IMR-90 (cell line): ENCODE data around the gene OLFML1. TPM values are rescaled to one million over a fixed set of nuclear protein-coding genes. Genes with fewer than 3 reads are reported as not detected.
"Not testable (repeated sequence)": the region's sequence is repeated elsewhere in the genome, so short reads cannot be mapped to it uniquely, and the experiment has no call there.

Experiments
- ATAC-seq: fragments of 200-7000 bp; cut with Tn5 transposase; 2 replicates; pipeline ENCODE4 v1.9.1; 2020; ENCODE audit warnings: low read depth, mild to moderate bottlenecking, moderate library complexity
- BruUV-seq: library from RNA; stranded (reverse); fragments of 400-500 nt; replicated peaks from 2 replicates; lab custom pipeline; 2021; lab: Mats Ljungman, UMichigan
- CTCF ChIA-PET: fragments of 300-600 bp; formaldehyde crosslinking; extraction: SDS; loops from one replicate; lab custom pipeline; 2021; ENCODE audit warnings: antibody characterized with exemption; lab: Yijun Ruan, JAX
- POLR2A ChIA-PET: fragments of 300-600 bp; sonication (Branson Sonifier 250); formaldehyde crosslinking; loops from one replicate; lab custom pipeline; 2022; ENCODE audit warnings: antibody characterized with exemption; ENCODE audit not compliant: unreplicated experiment; lab: Charles Lee
- DNase-seq: peaks from one replicate; pipeline ENCODE4 v3.0.0; 2013
- H2AFZ ChIP-seq: replicated peaks from 2 replicates; pipeline ENCODE3; 2013; ENCODE audit warnings: low read length, mild to moderate bottlenecking; ENCODE audit not compliant: poor library complexity
- H2AK5ac ChIP-seq: 2 replicates; pipeline ENCODE4 v1.6.1; 2013; ENCODE audit warnings: low read depth, low read length, inconsistent platforms
- H2AK9ac ChIP-seq: replicated peaks from 2 replicates; pipeline ENCODE3; 2013; ENCODE audit warnings: mild to moderate bottlenecking, low read depth, low read length, moderate library complexity; ENCODE audit not compliant: poor library complexity
- H2BK120ac ChIP-seq: 2 replicates; pipeline ENCODE4 v1.6.1; 2013; ENCODE audit warnings: low read depth, low read length, inconsistent platforms
- H2BK15ac ChIP-seq: 3 replicates; pipeline ENCODE4 v1.6.1; 2013; ENCODE audit warnings: low read depth, low read length, inconsistent platforms
- H2BK20ac ChIP-seq: 2 replicates; pipeline ENCODE4 v1.6.1; 2013; ENCODE audit warnings: low read depth, mild to moderate bottlenecking, inconsistent platforms, low read length, moderate library complexity
- H2BK5ac ChIP-seq: 2 replicates; pipeline ENCODE4 v1.6.1; 2013; ENCODE audit warnings: mild to moderate bottlenecking, low read depth, low read length, inconsistent platforms; ENCODE audit not compliant: poor library complexity, severe bottlenecking
- H3K14ac ChIP-seq: replicated peaks from 2 replicates; pipeline ENCODE4 v1.6.1; 2013; ENCODE audit warnings: low read depth, low read length, inconsistent platforms
- H3K18ac ChIP-seq: 2 replicates; pipeline ENCODE4 v1.6.1; 2013; ENCODE audit warnings: low read depth, low read length, control low read depth
- H3K23ac ChIP-seq: 2 replicates; pipeline ENCODE4 v1.6.1; 2013; ENCODE audit warnings: low read depth, low read length, inconsistent platforms
- H3K27ac ChIP-seq: 2 replicates; pipeline ENCODE4 v1.5.1; 2013; ENCODE audit warnings: mild to moderate bottlenecking, control low read depth, low read length; ENCODE audit not compliant: insufficient read depth
- H3K27me3 ChIP-seq: 2 replicates; pipeline ENCODE4 v1.6.1; 2013; ENCODE audit warnings: low read length; ENCODE audit not compliant: control insufficient read depth, insufficient read depth
- H3K36me3 ChIP-seq: 2 replicates; pipeline ENCODE4 v1.6.1; 2013; ENCODE audit warnings: low read length, mixed read lengths; ENCODE audit not compliant: control insufficient read depth, insufficient read depth
- H3K4ac ChIP-seq: 2 replicates; pipeline ENCODE4 v1.6.1; 2013; ENCODE audit warnings: low read depth, low read length, inconsistent platforms
- H3K4me1 ChIP-seq: 2 replicates; pipeline ENCODE4 v1.6.1; 2013; ENCODE audit warnings: low read length, mixed read lengths; ENCODE audit not compliant: control insufficient read depth, insufficient read depth
- H3K4me2 ChIP-seq: 2 replicates; pipeline ENCODE4 v1.6.1; 2013; ENCODE audit warnings: low read depth, mild to moderate bottlenecking, control low read depth, low read length, moderate library complexity
- H3K4me3 ChIP-seq: 2 replicates; pipeline ENCODE4 v1.5.1; 2013; ENCODE audit warnings: low read depth, mild to moderate bottlenecking, control low read depth, low read length, moderate library complexity; ENCODE audit not compliant: insufficient read depth
- H3K56ac ChIP-seq: 2 replicates; pipeline ENCODE4 v1.6.1; 2013; ENCODE audit warnings: low read length, inconsistent platforms; ENCODE audit not compliant: insufficient read depth; ENCODE audit errors: extremely low read depth
- H3K79me1 ChIP-seq, 2 experiments: 2 replicates each; pipeline ENCODE4 v1.6.1; 2013; ENCODE audit warnings: low read length in 2 of 2, inconsistent platforms in 1 of 2, low read depth in 1 of 2
- H3K9ac ChIP-seq: 2 replicates; pipeline ENCODE4 v1.6.1; 2013; ENCODE audit warnings: low read depth, low read length, control low read depth
- H3K9me1 ChIP-seq: 2 replicates; pipeline ENCODE4 v1.6.1; 2013; ENCODE audit warnings: low read length, inconsistent platforms; ENCODE audit not compliant: insufficient read depth
- H3K9me3 ChIP-seq: 2 replicates; pipeline ENCODE4 v1.6.1; 2013; ENCODE audit warnings: low read length; ENCODE audit not compliant: control insufficient read depth, insufficient read depth
- H4K20me1 ChIP-seq: 2 replicates; pipeline ENCODE4 v1.6.1; 2013; ENCODE audit warnings: low read length, inconsistent platforms; ENCODE audit not compliant: insufficient read depth
- H4K5ac ChIP-seq: 2 replicates; pipeline ENCODE4 v1.6.1; 2013; ENCODE audit warnings: mild to moderate bottlenecking, low read depth, low read length, control low read depth
- H4K8ac ChIP-seq, 2 experiments: 2 replicates each; pipeline ENCODE4 v1.6.1; 2013; ENCODE audit warnings: low read depth in 2 of 2, low read length in 2 of 2, control low read depth in 1 of 2, inconsistent platforms in 1 of 2
- H4K91ac ChIP-seq: 2 replicates; pipeline ENCODE4 v1.6.1; 2013; ENCODE audit warnings: low read depth, low read length, inconsistent platforms; ENCODE audit not compliant: insufficient read depth
- CEBPB ChIP-seq: IDR thresholded peaks from 2 replicates; pipeline ENCODE4 v1.6.1; 2012; ENCODE audit warnings: low read depth, low read length, improper control_type of control experiment
- FOS ChIP-seq: fragments of 150-350 bp; IDR thresholded peaks from 2 replicates; pipeline ENCODE4 v1.6.1; 2016; ENCODE audit warnings: low read depth, low read length
- RCOR1 ChIP-seq: IDR thresholded peaks from 2 replicates; pipeline ENCODE4 v1.6.1; 2012; ENCODE audit warnings: mild to moderate bottlenecking, low read length, improper control_type of control experiment; ENCODE audit not compliant: insufficient replicate concordance
- WGBS, 2 experiments: methylation state at CpG; one replicate each; pipeline versions ENCODE4 v1.1.5 to v1.1.7; 2013; ENCODE audit warnings: missing lambda C conversion rate in 2 of 2; ENCODE audit not compliant: insufficient read length in 1 of 2; ENCODE audit errors: extremely low coverage in 2 of 2; 5-methylcytosine and 5-hydroxymethylcytosine counted together
- dilution Hi-C: fragments of 300-500 bp; cut with HindIII; formaldehyde crosslinking; loops from one replicate; pipeline ENCODE4 v1.14.3; 2018; ENCODE audit warnings: low sequenced_read_pairs; ENCODE audit not compliant: unreplicated experiment
- in situ Hi-C: fragments of 300-500 bp; cut with MboI; formaldehyde crosslinking; loops from 3 replicates; pipeline ENCODE4 v1.14.3; 2019; ENCODE audit warnings: low sequenced_read_pairs, inconsistent platforms, mixed read lengths
- intact Hi-C: fragments of 100-400 bp; cut with micrococcal nuclease; formaldehyde crosslinking; loops from 2 replicates; pipeline ENCODE4 v1.10.0; 2022
- polyA plus RNA-seq, 3 experiments: library from polyadenylated mRNA; depleted of rRNA; stranded (reverse); fragments of >200 nt; gene quantifications; 2 replicates each; pipeline ENCODE4 v1.2.3, GENCODE V29; 2012; ENCODE audit warnings: low replicate concordance in 1 of 3
- total RNA-seq: library from RNA; depleted of rRNA; stranded (reverse); fragments of >200 nt; gene quantifications from 2 replicates; pipeline ENCODE4 v1.2.3, GENCODE V29; 2012

The OLFML1 gene
- total and polyA plus RNA-seq, 2 of the 4 experiments (the other 2 are of a cell fraction) = 0.10 to 0.18 TPM

DNA sequence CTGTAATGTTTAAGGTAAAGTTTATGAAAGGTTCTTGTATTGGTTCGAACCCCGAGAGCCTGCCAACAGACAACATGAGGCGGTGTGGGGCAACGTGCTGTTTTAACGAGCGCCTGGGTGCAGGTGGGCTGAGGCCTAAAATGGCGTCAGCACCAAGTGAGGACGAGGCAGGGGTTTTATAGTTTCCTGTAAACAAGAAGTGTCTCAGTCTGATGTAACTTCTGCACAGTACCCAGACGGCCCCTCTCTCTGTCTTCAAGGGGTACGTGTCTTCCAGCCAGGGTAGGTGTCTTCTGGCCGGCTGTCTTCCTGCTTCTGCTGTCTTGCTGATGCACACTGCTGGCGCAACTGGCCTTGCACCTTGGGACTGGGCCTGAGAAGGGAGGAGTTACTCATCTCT is 31.2 kb downstream of the OLFML1 start:
- no peak overlapping the region for H3K56ac ChIP-seq
- H3K4me3 ChIP-seq = no peak overlapping the region
- H3K4me2 ChIP-seq = no peak overlapping the region
- in situ Hi-C loops = no loop called here
- no peak overlapping the region for H3K4ac ChIP-seq
- no peak overlapping the region for H2BK120ac ChIP-seq
- TF ChIP-seq FOS (no peak), CEBPB (no peak), RCOR1 (no peak)
- H3K36me3 ChIP-seq = no peaks in the 10 kb centered on the region
- H2AFZ ChIP-seq = no peak overlapping the region
- H3K18ac ChIP-seq = no peak overlapping the region
- H2BK15ac ChIP-seq = no peak overlapping the region
- intact Hi-C loops = no loop called here
- CTCF ChIA-PET = no interaction called here
- no peak overlapping the region for H3K27ac ChIP-seq
- dilution Hi-C loops = no loop called here
- H3K14ac ChIP-seq = no peak overlapping the region
- H3K79me1 ChIP-seq = no peaks in the 10 kb centered on the region
- no peak overlapping the region for H2BK5ac ChIP-seq
- no peak overlapping the region for H3K23ac ChIP-seq
- H3K4me1 ChIP-seq = peaks cover 2% of the 10 kb centered on the region; the same call in 1 of the 2 replicates
- no peaks in the 10 kb centered on the region for H3K9me3 ChIP-seq
- no peak for ATAC-seq
- H3K9ac ChIP-seq = no peak overlapping the region
- WGBS, 2 experiments = 76% methylated on average over 6 of the region's 12 CpGs; no CpG with 5 or more reads in 1 of the 2 experiments
- no TSS peak for BruUV-seq
- no peak overlapping the region for H2AK9ac ChIP-seq
- no peak for DNase-seq
- H3K9me1 ChIP-seq = no peaks in the 10 kb centered on the region
- H4K5ac ChIP-seq = no peak overlapping the region
- H4K20me1 ChIP-seq = no peaks in the 10 kb centered on the region
- H2AK5ac ChIP-seq = no peak overlapping the region
- peaks cover 25% of the 10 kb centered on the region for H3K27me3 ChIP-seq
- no peak overlapping the region for H4K91ac ChIP-seq
- no peak overlapping the region for H2BK20ac ChIP-seq
- POLR2A ChIA-PET = no interaction called here
- H4K8ac ChIP-seq = no peak overlapping the region

GRCh38 chr11:7517743-7518142 is 32.4 kb downstream of the OLFML1 start:
- H3K9ac ChIP-seq, H3K4me3 ChIP-seq, H3K14ac ChIP-seq, H4K5ac ChIP-seq, H4K8ac ChIP-seq, dilution Hi-C loops, BruUV-seq, H3K4me2 ChIP-seq, H2AFZ ChIP-seq, ATAC-seq, H2BK5ac ChIP-seq, in situ Hi-C loops, H4K20me1 ChIP-seq, H3K18ac ChIP-seq, H3K79me1 ChIP-seq, intact Hi-C loops, H2BK20ac ChIP-seq, H3K9me3 ChIP-seq, H3K9me1 ChIP-seq, H3K23ac ChIP-seq, DNase-seq, H3K4ac ChIP-seq, H3K4me1 ChIP-seq, H3K27ac ChIP-seq, H2AK5ac ChIP-seq, H4K91ac ChIP-seq, H2BK15ac ChIP-seq, H2BK120ac ChIP-seq, H2AK9ac ChIP-seq, H3K36me3 ChIP-seq, POLR2A ChIA-PET, H3K56ac ChIP-seq, CTCF ChIA-PET: not testable (repeated sequence)
- 72% methylated on average over 6 of the region's 13 CpGs; no CpG with 5 or more reads in 1 of the 2 experiments for WGBS, 2 experiments
- H3K27me3 ChIP-seq = peaks cover 28% of the 10 kb centered on the region
